WTC11 (cell line): Measurements from ENCODE around the gene P3H2. TPM values are rescaled to one million over a fixed set of nuclear protein-coding genes. Genes with fewer than 3 reads are reported as not detected.

Source experiments
- ATAC-seq: fragments of 200-7000 bp; cut with Tn5 transposase; 2 replicates; pipeline ENCODE4 v1.10.0; 2021; ENCODE audit warnings: mild to moderate bottlenecking, moderate library complexity
- CTCF ChIA-PET: fragments of 300-600 bp; sonication (Branson Sonifier 250); formaldehyde crosslinking; loops from one replicate; lab custom pipeline; 2021; ENCODE audit warnings: antibody characterized with exemption; lab: Charles Lee
- POLR2A ChIA-PET: fragments of 350-600 bp; sonication (Branson Sonifier 250); formaldehyde crosslinking; loops from one replicate; lab custom pipeline; 2021; ENCODE audit warnings: antibody characterized with exemption; lab: Charles Lee
- DNase-seq: peaks from one replicate; pipeline ENCODE4 v3.0.0; 2021; ENCODE audit warnings: low spot score
- H3K27ac Mint-ChIP-seq: 2 replicates; pipeline ENCODE4 v1.8.0; 2021; ENCODE audit warnings: mixed read lengths
- H3K27me3 Mint-ChIP-seq: 2 replicates; pipeline ENCODE4 v1.8.0; 2021; ENCODE audit warnings: low read depth, mild to moderate bottlenecking, moderate library complexity, mixed read lengths
- H3K36me3 Mint-ChIP-seq: 2 replicates; pipeline ENCODE4 v1.8.0; 2021; ENCODE audit warnings: mixed read lengths
- H3K4me1 Mint-ChIP-seq: 2 replicates; pipeline ENCODE4 v1.8.0; 2022; ENCODE audit warnings: mixed read lengths
- H3K4me3 Mint-ChIP-seq: 2 replicates; pipeline ENCODE4 v1.8.0; 2021; ENCODE audit warnings: mild to moderate bottlenecking, moderate library complexity, mixed read lengths
- H3K9me3 Mint-ChIP-seq: 2 replicates; pipeline ENCODE4 v1.8.0; 2021; ENCODE audit warnings: mixed read lengths
- AR ChIP-seq: fragments of 250-450 bp; sonication (Bioruptor Pico); IDR thresholded peaks from 2 replicates; pipeline ENCODE4 v1.9.0; 2021; ENCODE audit warnings: mild to moderate bottlenecking
- ETV6 ChIP-seq: sonication (generic); formaldehyde crosslinking; IDR thresholded peaks from 2 replicates; pipeline ENCODE4 v1.8.1; 2022; ENCODE audit warnings: mild to moderate bottlenecking, missing genetic modification reagents
- FOXP1 ChIP-seq: sonication (generic); formaldehyde crosslinking; IDR thresholded peaks from 2 replicates; pipeline ENCODE4 v1.8.0; 2022; ENCODE audit warnings: missing genetic modification reagents, mild to moderate bottlenecking, moderate library complexity, borderline replicate concordance
- IRF1 ChIP-seq: sonication (generic); formaldehyde crosslinking; IDR thresholded peaks from 2 replicates; pipeline ENCODE4 v1.8.0; 2023; ENCODE audit warnings: missing genetic modification reagents
- JAZF1 ChIP-seq: fragments of 250-450 bp; sonication (Bioruptor Pico); IDR thresholded peaks from 2 replicates; pipeline ENCODE4 v1.9.0; 2021; ENCODE audit warnings: moderate library complexity, mild to moderate bottlenecking, inconsistent platforms
- MAX ChIP-seq: sonication (generic); formaldehyde crosslinking; IDR thresholded peaks from 2 replicates; pipeline ENCODE4 v1.8.0; 2022; ENCODE audit warnings: mild to moderate bottlenecking, missing genetic modification reagents
- NFATC4 ChIP-seq: fragments of 250-450 bp; sonication (Bioruptor Pico); IDR thresholded peaks from 2 replicates; pipeline ENCODE4 v1.9.0; 2021; ENCODE audit warnings: mild to moderate bottlenecking
- NFYB ChIP-seq: sonication (generic); formaldehyde crosslinking; conservative IDR thresholded peaks from 2 replicates; pipeline ENCODE4 v1.8.0; 2022; ENCODE audit warnings: low read depth, missing genetic modification reagents
- OVOL2 ChIP-seq: fragments of 250-450 bp; sonication (Bioruptor Pico); IDR thresholded peaks from 2 replicates; pipeline ENCODE4 v1.9.0; 2021; ENCODE audit warnings: mild to moderate bottlenecking, borderline replicate concordance
- PRDM15 ChIP-seq: sonication (generic); formaldehyde crosslinking; IDR thresholded peaks from 2 replicates; pipeline ENCODE4 v1.8.0; 2022; ENCODE audit warnings: missing genetic modification reagents
- PREB ChIP-seq: sonication (generic); formaldehyde crosslinking; IDR thresholded peaks from 2 replicates; pipeline ENCODE4 v1.8.1; 2022; ENCODE audit warnings: mild to moderate bottlenecking, missing genetic modification reagents, moderate library complexity, borderline replicate concordance
- RORB ChIP-seq: fragments of 250-450 bp; sonication (Bioruptor Pico); IDR thresholded peaks from 2 replicates; pipeline ENCODE4 v1.9.0; 2021; ENCODE audit warnings: mild to moderate bottlenecking
- SP1 ChIP-seq: sonication (generic); formaldehyde crosslinking; conservative IDR thresholded peaks from 2 replicates; pipeline ENCODE4 v1.8.1; 2022; ENCODE audit warnings: missing genetic modification reagents
- ZBTB21 ChIP-seq: sonication (generic); formaldehyde crosslinking; IDR thresholded peaks from 2 replicates; pipeline ENCODE4 v1.8.1; 2023; ENCODE audit warnings: mild to moderate bottlenecking, missing genetic modification reagents, borderline replicate concordance
- ZNF416 ChIP-seq: fragments of 250-450 bp; sonication (Bioruptor Pico); IDR thresholded peaks from 2 replicates; pipeline ENCODE4 v1.9.0; 2021; ENCODE audit warnings: mild to moderate bottlenecking, inconsistent platforms
- ZNF423 ChIP-seq: fragments of 250-450 bp; sonication (Bioruptor Pico); IDR thresholded peaks from 2 replicates; pipeline ENCODE4 v2.1.2; 2022; ENCODE audit warnings: mild to moderate bottlenecking, moderate library complexity
- ZNF671 ChIP-seq: fragments of 250-450 bp; sonication (Bioruptor Pico); IDR thresholded peaks from 2 replicates; pipeline ENCODE4 v1.8.0; 2021; ENCODE audit warnings: mild to moderate bottlenecking
- total RNA-seq: library from RNA; stranded (reverse); gene quantifications from 3 replicates; pipeline ENCODE4 v1.2.3, GENCODE V29; 2021

P3H2 gene
- total RNA-seq, 1 experiment from 2014 or later, result 29.4 TPM

GRCh38 chr3:189990826-189991225, 129.9 kb downstream of the P3H2 start (continued):
- TF ChIP-seq OVOL2, result no peak
- TF ChIP-seq, all 79 proteins: peak for 0

- ChIA-PET POLR2A (no interaction called here), CTCF (no interaction called here)
- ATAC-seq, result no peak
- H3K27me3 Mint-ChIP-seq, result no peaks in the 10 kb centered on the region
- peak overlapping the region; percentile 64 for H3K27ac Mint-ChIP-seq
- no peak overlapping the region for H3K4me3 Mint-ChIP-seq
- H3K9me3 Mint-ChIP-seq, result no peaks in the 10 kb centered on the region
- TF ChIP-seq OVOL2, result no peak
- DNase-seq, result no peak
- H3K4me1 Mint-ChIP-seq, result peaks cover 50% of the 10 kb centered on the region
- H3K36me3 Mint-ChIP-seq, result peaks cover 12% of the 10 kb centered on the region
These were observed 131.8 kb downstream of the P3H2 start for GRCh38 chr3:189988854-189989253.

GRCh38 chr3:189988322-189988721, 132.4 kb downstream of the P3H2 start:
- TF ChIP-seq ZNF423 (no peak), PRDM15 (no peak), MAX (CRISPR knock-in tag) (no peak), ZNF671 (CRISPR knock-in tag) (no peak), RORB (CRISPR knock-in tag) (no peak), AR (CRISPR knock-in tag) (no peak), JAZF1 (CRISPR knock-in tag) (no peak), PREB (CRISPR knock-in tag) (no peak), ZBTB21 (CRISPR knock-in tag) (no peak), IRF1 (no peak), ZNF416 (no peak), NFYB (CRISPR knock-in tag) (no peak), ETV6 (CRISPR knock-in tag) (no peak), NFATC4 (CRISPR knock-in tag) (no peak), FOXP1 (CRISPR knock-in tag) (no peak), SP1 (CRISPR knock-in tag) (no peak)
- ChIA-PET CTCF (no interaction called here), POLR2A (no interaction called here)
- no peak for ATAC-seq
- no peaks in the 10 kb centered on the region for H3K9me3 Mint-ChIP-seq
- no peaks in the 10 kb centered on the region for H3K27me3 Mint-ChIP-seq
- H3K36me3 Mint-ChIP-seq, result peaks cover 12% of the 10 kb centered on the region
- no peak for DNase-seq
- no peak overlapping the region for H3K4me3 Mint-ChIP-seq
- H3K27ac Mint-ChIP-seq, result no peak overlapping the region
- peaks cover 54% of the 10 kb centered on the region for H3K4me1 Mint-ChIP-seq
